Activated CD8-positive, alpha-beta memory T cell treated with anti-CD3 and anti-CD28 coated beads for 4 hours (primary cell): ENCODE data around the gene EXD3.

Experiments used
- DNase-seq, 2 donors: peaks; one replicate each; pipeline ENCODE4 v3.0.0-alpha.2; 2020; ENCODE audit warnings: low read depth in 2 of 2

The EXD3 gene

GRCh38 chr9:137432687-137433348 lies 9.9 kb upstream of the EXD3 start:
- DNase-seq: no peak

- no peak for DNase-seq
These were observed 8.5 kb upstream of the EXD3 start for GRCh38 chr9:137431416-137431931.

DNA sequence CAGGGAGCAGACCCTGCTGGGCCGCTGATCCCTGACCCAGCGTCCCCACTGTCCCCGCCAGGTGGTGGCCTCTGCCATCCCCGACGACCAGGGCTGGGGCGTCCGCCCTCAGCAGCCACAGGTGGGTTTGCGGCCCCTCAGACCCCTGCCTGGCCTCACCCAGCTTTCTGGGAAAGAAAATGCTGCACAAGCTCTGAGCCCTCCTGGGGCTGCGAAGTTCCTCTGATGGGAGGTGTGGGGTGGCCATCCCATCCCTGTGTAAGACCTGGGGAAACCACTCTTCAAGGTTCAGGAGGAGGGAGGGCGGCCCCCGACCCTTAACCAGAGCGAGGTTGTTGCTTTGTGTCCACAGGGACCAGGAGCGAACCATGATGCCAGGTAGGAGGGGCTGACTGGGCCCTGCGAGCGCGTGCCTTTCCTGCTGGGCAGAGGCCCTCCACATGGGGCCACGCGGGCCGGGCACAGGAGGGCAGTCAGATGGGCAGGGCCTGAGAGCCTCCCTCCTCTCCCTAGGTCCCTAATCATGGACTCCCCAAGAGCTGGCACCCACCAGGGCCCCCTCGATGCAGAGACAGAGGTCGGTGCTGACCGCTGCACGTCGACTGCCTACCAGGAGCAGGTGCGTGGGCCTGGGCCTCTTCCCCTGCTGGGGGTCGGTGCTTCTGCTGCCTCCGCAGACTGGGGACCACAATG lies 7.9 kb upstream of the EXD3 start:
- DNase-seq: no peak

GRCh38 chr9:137429974-137430722 lies 7.2 kb upstream of the EXD3 start:
- no peak for DNase-seq

GRCh38 chr9:137429546-137429890 lies 6.6 kb upstream of the EXD3 start:
- no peak for DNase-seq

DNA sequence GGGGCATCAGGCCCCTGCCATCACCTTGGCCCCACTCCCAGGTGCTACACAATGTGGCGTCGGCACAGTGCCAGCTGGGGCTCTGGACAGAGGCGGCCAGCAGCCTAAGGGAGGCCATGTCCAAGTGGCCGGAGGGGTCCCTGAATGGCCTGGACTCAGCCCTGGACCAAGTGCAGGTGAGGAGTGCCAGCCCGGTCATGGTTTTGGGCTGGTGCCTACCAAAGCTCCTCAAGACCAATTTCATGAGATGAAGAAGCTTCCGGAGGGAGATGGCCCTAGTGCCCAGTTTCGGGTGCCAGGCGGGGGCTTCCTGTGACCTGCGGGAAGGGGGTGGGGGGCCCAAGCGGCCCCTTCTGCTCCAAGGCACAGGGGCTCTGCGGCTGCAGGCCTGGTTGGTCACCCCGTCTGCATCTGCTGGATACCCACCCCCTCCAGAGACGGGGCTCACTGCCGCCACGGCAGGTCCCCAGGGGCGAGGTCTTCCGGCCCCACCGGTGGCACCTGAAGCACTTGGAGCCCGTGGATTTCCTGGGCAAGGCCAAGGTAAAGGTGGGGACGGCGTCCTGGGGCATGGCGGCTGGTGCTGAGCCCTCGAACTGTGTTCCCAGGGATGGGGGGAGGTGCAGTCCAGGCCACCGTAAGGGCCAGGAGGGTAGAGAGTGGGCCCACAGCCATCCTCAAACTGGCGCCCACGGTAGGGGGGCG lies 6.0 kb upstream of the EXD3 start:
- DNase-seq: no peak

- no peak for DNase-seq
These were observed 5.3 kb upstream of the EXD3 start for GRCh38 chr9:137428311-137428630.

GRCh38 chr9:137427454-137428310 lies 4.7 kb upstream of the EXD3 start:
- DNase-seq: no peak

- no peak for DNase-seq
These were observed 3.2 kb upstream of the EXD3 start for GRCh38 chr9:137426018-137426681.

GRCh38 chr9:137423514-137424291 lies 741 bp upstream of the EXD3 start:
- no peak for DNase-seq

GRCh38 chr9:137421838-137422603 lies 941 bp downstream of the EXD3 start:
- no peak for DNase-seq

DNA sequence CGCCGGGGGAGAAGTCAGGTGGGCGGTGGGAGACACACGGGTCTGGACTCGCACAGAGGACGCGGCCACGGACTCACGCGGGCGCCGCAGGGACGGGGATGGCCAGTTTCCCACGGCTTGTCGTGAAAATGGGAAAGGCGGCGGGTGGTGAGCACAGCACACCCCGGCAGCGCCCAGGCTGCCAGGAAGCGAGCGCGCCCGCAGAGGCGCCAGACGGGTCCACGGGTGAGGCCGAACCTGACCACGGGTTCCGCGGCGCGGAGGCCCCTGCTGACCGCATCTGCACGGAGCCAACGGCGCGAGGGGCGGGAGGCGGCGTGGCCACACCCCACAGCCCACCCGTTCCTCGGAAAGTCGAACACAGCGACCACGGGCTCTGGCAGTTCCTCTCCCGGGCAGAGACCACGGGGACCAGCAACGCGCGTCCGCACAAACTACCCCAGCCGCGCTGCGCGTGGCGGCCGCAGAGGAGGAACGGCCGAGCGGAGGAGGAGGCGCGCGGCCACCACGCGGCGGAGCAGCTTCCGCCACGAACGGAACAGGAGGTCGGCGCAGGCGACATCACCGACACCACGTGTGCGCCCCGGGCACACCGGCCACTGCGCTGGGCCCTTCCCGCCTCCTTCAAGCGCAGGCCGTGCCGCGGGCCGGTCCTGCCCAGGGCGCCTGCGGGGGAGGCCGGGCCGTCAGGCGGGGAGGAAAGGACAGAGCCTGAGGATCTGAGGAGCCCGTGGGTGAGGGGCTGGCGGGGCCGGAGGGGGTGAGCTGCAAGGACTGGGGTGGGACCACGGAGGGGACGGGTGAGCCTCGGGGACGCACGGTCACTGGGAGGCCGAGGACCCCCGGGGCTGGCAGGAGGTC lies 5.6 kb downstream of the EXD3 start:
- DNase-seq: no peak

DNA sequence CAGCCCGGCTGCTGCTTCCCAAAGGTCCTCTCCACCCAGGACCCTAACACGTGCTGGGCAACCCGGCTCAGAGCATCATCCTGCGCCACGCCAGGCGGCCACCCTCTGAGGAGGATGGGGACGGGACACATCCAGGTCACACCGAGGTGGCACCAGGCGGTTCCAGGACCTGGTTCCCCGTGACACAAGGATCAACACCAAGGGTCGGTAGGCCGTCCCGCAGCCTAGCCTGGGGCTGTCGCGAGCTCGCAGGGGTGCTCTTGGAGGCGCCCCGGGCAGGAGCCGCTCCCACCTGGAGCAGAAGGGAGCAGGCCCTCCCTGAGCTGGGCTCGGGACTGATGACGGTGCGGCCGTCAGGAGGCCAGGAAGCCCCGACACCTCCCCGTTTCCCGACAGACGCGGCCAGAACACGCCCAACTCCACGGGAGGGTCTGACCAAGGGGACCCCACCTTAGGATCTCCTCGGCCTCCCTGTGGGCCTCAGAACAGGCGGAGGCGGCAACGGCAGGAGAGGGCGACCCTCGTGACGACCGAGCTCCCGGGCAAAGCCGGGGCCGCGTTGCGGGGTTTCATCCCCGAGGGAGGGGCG lies 6.3 kb downstream of the EXD3 start:
- DNase-seq: no peak

DNA sequence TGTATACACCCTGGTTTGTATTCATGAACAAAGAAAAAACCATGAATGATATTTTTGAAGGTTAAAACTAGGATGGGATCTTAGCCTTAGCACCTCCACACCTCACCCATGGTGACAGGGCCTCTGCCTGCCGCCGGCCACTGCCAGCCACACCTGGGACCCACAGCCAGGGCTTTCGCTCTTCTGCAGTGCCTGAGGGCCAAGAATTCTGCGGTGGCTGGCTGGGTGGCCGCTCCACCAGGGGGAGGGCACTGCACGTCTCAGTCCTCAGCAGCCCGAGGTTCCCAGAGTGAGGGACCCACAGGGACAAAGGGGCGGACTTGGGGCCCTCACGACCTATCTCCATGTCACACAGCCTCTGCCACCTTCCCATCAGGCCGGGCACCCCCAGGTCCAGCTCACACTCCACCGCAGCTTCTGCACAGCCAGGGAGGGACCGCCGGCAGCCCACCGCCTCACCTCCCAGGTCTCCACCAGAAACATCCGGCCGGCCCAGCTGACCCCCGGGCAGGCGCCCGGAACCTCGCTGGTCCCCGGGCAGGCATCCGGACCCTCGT lies 6.9 kb downstream of the EXD3 start:
- DNase-seq: no peak

DNA sequence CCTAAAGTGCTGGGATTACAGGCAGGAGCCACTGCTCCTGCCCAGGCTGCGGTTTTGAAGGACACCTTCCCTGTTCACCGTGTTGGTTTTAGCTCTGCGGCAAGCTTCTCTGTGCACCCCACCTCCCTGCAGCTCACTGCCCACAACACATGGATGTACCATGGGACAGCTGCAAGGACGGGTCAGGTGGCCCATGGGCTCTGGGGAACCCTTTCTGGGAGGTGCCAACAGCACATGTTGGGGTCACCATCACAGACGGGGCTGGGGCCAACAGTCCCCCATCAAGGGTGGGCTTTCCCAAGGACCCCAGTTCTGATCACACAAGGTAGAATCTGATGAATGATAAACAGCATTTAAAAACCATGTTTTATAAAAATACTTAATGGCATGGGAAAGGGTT lies 7.5 kb downstream of the EXD3 start:
- DNase-seq: no peak

DNA sequence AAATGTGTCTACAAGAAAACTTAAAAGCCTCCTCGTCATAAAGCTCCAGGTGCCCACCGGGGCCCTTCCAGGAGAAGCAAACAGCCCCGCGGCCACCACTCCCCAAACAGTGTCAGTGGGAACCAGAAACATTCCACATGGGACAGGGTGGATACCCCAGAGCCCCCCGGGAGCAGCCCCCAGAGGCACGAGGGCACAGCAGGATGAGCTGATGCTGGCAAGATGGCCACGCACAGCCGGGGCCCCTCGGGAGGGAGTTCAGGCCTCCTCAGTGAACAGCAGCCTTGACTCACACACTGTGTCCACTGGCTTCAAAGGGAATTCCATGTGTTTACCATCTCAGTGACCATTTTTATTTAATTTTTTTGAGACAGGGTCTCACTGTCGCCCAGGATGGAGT lies 10.5 kb downstream of the EXD3 start:
- no peak for DNase-seq

GRCh38 chr9:137411645-137412380 lies 11.1 kb downstream of the EXD3 start:
- DNase-seq: no peak
